Suprapubic skin (tissue), 4 donors: ENCODE results near the gene TMEM208. TPM values are rescaled to one million over a fixed set of nuclear protein-coding genes. Genes with fewer than 3 reads are reported as not detected.

ENCODE experiments used
- DNase-seq, 2 donors: peaks; one replicate each; pipeline ENCODE4 v3.0.0-alpha.2; 2019; ENCODE audit warnings: low spot score in 2 of 2
- H3K27ac ChIP-seq: fragments of 200-600 bp; sonication (generic); one replicate; pipeline ENCODE4 v1.5.1; 2019
- H3K27me3 ChIP-seq: fragments of 200-600 bp; sonication (generic); one replicate; pipeline ENCODE4 v1.5.1; 2019
- H3K36me3 ChIP-seq: fragments of 200-600 bp; sonication (generic); one replicate; pipeline ENCODE4 v1.5.1; 2019
- H3K4me1 ChIP-seq: fragments of 200-600 bp; sonication (generic); one replicate; pipeline ENCODE4 v1.5.1; 2019
- H3K4me3 ChIP-seq: fragments of 200-600 bp; sonication (generic); one replicate; pipeline ENCODE4 v1.5.1; 2019; ENCODE audit warnings: mild to moderate bottlenecking
- H3K9me3 ChIP-seq: fragments of 200-600 bp; sonication (generic); one replicate; pipeline ENCODE4 v1.5.1; 2019
- EP300 ChIP-seq: sonication (generic); formaldehyde crosslinking; IDR thresholded peaks from one replicate; pipeline ENCODE4 v1.6.1; 2017; ENCODE audit warnings: antibody characterized with exemption
- POLR2A ChIP-seq, 2 donors: fragments of 450-650 bp; IDR thresholded peaks; one replicate each; pipeline ENCODE4 v1.6.1; 2017; ENCODE audit warnings: antibody characterized with exemption in 2 of 2, mild to moderate bottlenecking in 2 of 2, moderate library complexity in 2 of 2
- POLR2AphosphoS5 ChIP-seq, 3 donors: sonication (generic); formaldehyde crosslinking; IDR thresholded peaks; one replicate each; pipeline ENCODE4 v1.6.1; 2017; ENCODE audit warnings: antibody characterized with exemption in 3 of 3
- WGBS: methylation state at CpG from one replicate; pipeline ENCODE4 v1.1.5; 2018; 5-methylcytosine and 5-hydroxymethylcytosine counted together
- total RNA-seq, 4 donors: library from RNA; depleted of rRNA; stranded (reverse); fragments of >200 nt; gene quantifications; one replicate each; pipeline ENCODE4 v1.1.0, GENCODE V29; 2016
- TF ChIP-seq, protein P1 (sequence below), 2 donors: fragments of 200-600 bp in 1 of 2; fragments of 450-650 bp in 1 of 2; sonication (generic) in 1 of 2; IDR thresholded peaks; one replicate each; pipeline ENCODE4 v1.5.1; 2016 to 2019; ENCODE audit warnings: antibody characterized with exemption in 2 of 2, mild to moderate bottlenecking in 1 of 2, moderate library complexity in 1 of 2

Gene TMEM208
- total RNA-seq, 4 donors from 2014 or later = 32.8 to 46.8 (median 40.0) TPM

DNA sequence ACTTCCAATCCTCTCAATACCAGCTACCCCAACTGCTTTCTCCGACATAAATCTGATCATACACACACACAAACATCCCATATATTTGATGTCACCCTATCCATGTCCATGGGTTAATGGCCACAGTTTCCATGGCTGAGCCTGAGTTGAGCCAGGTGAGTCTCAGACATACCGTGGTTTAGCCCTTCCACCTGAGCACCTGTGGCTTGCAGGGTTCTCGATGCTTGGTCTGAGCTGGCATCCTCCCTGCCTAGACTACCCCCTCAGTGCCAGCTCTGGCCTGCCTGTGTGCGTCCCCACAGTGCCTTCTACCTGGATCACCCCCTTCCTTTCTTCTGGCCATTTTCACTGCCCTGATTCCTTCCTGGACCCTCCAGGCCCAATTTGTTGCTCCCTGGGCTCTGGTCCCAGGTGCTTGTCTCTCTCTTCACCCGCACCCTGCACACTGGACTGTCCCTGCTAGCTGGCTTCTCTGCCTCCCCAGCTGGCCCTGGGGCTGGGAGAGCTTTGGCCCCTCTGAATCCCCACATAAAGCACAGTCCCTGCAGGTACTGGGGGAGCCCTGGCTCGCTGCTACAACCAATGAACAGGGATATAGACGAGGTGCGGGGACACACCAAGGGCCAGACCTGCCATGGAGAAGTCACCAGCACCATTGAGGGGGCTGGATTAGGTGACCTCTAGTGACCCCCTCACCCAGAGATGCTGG, 20.6 kb upstream of the TMEM208 start:
- Histone ChIP-seq H3K9me3 (no peaks in the 10 kb centered on the region), H3K4me3 (no peak overlapping the region), H3K36me3 (peaks cover 38% of the 10 kb centered on the region), H3K4me1 (peaks cover 6% of the 10 kb centered on the region), H3K27ac (no peak overlapping the region), H3K27me3 (no peaks in the 10 kb centered on the region)
- no peak for DNase-seq
- TF ChIP-seq POLR2A (IDR thresholded peaks at IDR 0.05) (no peak), EP300 (no peak), POLR2AphosphoS5 (IDR thresholded peaks at IDR 0.05) (no peak)
- TF ChIP-seq, protein P1, sequence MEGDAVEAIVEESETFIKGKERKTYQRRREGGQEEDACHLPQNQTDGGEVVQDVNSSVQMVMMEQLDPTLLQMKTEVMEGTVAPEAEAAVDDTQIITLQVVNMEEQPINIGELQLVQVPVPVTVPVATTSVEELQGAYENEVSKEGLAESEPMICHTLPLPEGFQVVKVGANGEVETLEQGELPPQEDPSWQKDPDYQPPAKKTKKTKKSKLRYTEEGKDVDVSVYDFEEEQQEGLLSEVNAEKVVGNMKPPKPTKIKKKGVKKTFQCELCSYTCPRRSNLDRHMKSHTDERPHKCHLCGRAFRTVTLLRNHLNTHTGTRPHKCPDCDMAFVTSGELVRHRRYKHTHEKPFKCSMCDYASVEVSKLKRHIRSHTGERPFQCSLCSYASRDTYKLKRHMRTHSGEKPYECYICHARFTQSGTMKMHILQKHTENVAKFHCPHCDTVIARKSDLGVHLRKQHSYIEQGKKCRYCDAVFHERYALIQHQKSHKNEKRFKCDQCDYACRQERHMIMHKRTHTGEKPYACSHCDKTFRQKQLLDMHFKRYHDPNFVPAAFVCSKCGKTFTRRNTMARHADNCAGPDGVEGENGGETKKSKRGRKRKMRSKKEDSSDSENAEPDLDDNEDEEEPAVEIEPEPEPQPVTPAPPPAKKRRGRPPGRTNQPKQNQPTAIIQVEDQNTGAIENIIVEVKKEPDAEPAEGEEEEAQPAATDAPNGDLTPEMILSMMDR (IDR thresholded peaks at IDR 0.05) = no peak
- WGBS = 83% methylated on average over 8 of the region's 8 CpGs

DNA sequence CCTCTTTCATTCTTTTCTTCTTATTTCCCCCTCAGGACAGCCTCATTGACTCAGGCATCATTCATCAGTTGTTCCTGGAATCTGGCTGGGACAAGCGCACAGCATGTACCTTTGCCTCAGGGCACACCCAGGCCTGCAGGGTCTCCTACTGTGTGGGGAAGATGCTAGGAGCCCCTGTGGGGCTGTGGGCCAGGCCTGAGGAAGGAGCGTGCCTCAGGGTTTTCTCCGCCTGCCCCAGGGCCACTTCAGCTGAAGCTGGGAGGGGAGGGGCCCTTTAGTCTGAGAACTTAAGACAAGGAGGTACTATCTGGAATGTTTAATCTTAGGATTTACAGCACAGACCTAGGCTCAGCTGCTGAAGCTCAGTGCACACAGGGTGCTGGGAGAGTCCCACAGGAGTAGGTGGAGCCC, 20.1 kb upstream of the TMEM208 start:
- TF ChIP-seq POLR2A (IDR thresholded peaks at IDR 0.05) (no peak), EP300 (no peak), POLR2AphosphoS5 (IDR thresholded peaks at IDR 0.05) (no peak)
- TF ChIP-seq, protein P1 (IDR thresholded peaks at IDR 0.05) = no peak
- peaks cover 6% of the 10 kb centered on the region for H3K4me1 ChIP-seq
- no peaks in the 10 kb centered on the region for H3K27me3 ChIP-seq
- no peak overlapping the region for H3K27ac ChIP-seq
- peaks cover 32% of the 10 kb centered on the region for H3K36me3 ChIP-seq
- DNase-seq = no peak
- 90% methylated on average over 3 of the region's 3 CpGs for WGBS
- no peak overlapping the region for H3K4me3 ChIP-seq
- no peaks in the 10 kb centered on the region for H3K9me3 ChIP-seq

DNA sequence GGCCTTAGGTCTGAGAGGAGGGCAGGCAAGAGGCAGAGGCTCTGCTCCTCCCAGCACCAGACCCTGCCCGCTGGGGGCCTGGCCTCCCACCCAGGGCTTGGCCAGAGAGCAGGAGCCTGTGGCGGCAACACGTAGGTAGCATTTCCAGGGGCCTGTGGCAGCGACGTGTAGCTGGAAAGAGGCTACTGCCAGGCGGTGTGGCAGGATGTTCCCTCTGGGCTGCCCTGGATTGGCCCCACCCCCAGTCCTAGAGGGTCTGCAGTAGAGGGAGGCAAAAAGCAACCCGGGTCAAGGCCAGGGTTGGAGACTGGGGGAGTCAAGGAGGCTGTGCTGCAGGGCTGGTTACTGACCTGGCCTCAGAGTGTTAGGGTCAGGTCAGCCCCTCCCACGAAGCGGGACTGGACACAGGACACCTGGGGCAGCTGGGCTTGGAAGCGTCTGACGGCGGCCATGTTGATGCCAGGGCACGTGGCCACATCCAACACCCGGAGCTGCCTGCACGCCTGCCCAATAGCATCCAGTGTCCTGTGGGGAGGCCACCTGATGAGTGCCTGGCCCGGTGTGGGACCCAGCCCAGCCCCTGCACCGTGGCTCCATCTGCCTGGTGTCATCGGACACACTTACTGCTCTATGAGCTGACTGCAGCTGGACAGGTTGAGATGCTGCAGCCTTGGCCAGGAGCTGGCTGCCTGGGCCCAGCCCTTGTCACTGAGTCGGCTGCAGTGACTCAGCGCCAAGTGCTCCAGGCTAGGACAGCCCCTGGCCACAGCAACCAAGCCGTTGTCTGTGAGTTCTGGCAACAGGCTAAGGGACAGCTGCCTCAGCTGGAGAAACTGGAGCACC, 19.5 kb upstream of the TMEM208 start:
- Histone ChIP-seq H3K4me1 (peaks cover 6% of the 10 kb centered on the region), H3K27me3 (no peaks in the 10 kb centered on the region), H3K27ac (no peak overlapping the region), H3K36me3 (peaks cover 26% of the 10 kb centered on the region), H3K4me3 (no peak overlapping the region), H3K9me3 (no peaks in the 10 kb centered on the region)
- WGBS = 65% methylated on average over 10 of the region's 21 CpGs
- no peak for DNase-seq
- TF ChIP-seq POLR2AphosphoS5 (IDR thresholded peaks at IDR 0.05) (no peak), EP300 (no peak), POLR2A (IDR thresholded peaks at IDR 0.05) (no peak)
- TF ChIP-seq, protein P1 (IDR thresholded peaks at IDR 0.05) = no peak

DNA sequence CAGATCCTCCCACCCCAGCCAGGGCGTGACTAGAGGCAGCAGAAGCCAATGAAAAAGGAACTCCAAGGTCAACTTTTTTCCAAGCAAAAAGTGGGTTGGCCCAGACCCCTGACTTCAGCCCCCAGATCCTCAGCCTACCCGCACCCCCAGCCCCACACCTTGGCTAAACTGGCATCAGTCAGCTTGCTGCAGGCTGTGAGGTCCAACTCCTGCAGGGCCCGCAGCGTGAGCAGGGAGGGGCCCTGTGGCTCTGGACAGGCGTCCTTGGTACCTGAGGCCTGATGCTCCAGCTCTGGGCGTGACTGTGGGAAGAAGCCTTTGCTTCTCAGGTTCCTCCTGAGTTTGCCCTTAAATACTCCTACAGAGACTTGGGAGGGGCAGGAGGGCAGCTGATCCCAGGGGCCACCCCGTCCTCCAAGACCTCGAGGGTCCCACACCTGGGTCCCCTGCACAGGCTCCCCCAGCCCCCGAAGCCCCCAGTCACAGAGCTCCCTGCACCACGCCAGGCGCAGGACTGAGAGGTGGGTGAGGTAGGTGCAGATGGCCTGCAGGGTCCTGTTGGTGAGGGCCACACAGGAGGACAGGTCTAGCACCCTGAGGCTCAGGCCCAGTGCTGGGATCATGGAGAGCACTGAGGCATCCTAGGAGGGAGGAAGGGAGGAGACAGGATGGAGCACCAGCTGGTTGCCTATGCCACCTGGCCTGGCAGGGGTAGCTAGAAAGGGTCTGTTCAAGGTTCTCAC, 18.6 kb upstream of the TMEM208 start:
- Histone ChIP-seq H3K27ac (no peak overlapping the region), H3K27me3 (no peaks in the 10 kb centered on the region), H3K9me3 (no peaks in the 10 kb centered on the region), H3K4me3 (no peak overlapping the region), H3K36me3 (peaks cover 17% of the 10 kb centered on the region), H3K4me1 (peaks cover 10% of the 10 kb centered on the region)
- no peak for DNase-seq
- TF ChIP-seq, protein P1 (IDR thresholded peaks at IDR 0.05) = no peak
- TF ChIP-seq POLR2AphosphoS5 (IDR thresholded peaks at IDR 0.05) (no peak), EP300 (no peak), POLR2A (IDR thresholded peaks at IDR 0.05) (no peak)
- 90% methylated on average over 6 of the region's 11 CpGs for WGBS
